Measurements from ENCODE around the gene TBC1D24.

TBC1D24 gene

DNA sequence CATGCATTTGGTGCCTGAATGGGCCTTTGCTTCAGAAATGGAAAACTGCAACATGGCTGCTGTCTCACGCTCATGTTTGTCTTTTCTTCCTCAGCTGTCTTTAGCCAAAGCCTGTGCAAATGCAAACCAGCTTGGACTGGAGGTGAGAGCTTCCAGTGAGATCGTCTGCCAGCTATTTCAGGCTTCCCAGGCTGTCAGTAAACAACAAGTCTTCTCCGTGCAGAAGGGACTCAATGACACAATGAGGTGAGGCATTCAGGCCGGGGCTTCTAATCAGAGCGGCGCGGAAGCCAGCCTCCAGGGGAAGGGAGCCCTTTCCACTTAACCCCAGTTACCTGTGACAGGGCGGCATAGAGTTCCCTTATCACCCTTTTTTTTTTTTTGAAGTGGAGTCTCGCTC, 31.4 kb upstream of the TBC1D24 start:
- Histone ChIP-seq H3K27ac (ENCODE audit: low read depth, low read length, poor library complexity, severe bottlenecking) (no peak overlapping the region), H3K9ac (ENCODE audit: low read length) (no peak overlapping the region)
- TF ChIP-seq EZH2 (IDR thresholded peaks at IDR 0.05; ENCODE audit: borderline replicate concordance, low read length) = no peak
- TF ChIP-seq, protein P1, sequence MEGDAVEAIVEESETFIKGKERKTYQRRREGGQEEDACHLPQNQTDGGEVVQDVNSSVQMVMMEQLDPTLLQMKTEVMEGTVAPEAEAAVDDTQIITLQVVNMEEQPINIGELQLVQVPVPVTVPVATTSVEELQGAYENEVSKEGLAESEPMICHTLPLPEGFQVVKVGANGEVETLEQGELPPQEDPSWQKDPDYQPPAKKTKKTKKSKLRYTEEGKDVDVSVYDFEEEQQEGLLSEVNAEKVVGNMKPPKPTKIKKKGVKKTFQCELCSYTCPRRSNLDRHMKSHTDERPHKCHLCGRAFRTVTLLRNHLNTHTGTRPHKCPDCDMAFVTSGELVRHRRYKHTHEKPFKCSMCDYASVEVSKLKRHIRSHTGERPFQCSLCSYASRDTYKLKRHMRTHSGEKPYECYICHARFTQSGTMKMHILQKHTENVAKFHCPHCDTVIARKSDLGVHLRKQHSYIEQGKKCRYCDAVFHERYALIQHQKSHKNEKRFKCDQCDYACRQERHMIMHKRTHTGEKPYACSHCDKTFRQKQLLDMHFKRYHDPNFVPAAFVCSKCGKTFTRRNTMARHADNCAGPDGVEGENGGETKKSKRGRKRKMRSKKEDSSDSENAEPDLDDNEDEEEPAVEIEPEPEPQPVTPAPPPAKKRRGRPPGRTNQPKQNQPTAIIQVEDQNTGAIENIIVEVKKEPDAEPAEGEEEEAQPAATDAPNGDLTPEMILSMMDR (IDR thresholded peaks at IDR 0.05; ENCODE audit: low read length) = no peak

GRCh38 chr16:2447920-2448583, 26.9 kb upstream of the TBC1D24 start:
- H3K36me3 ChIP-seq (ENCODE audit: insufficient read depth, low read length) = peaks cover 96% of the 10 kb centered on the region

More for the DNA sequence above, 31.4 kb upstream of the TBC1D24 start:
- no peaks in the 10 kb centered on the region for H4K20me1 ChIP-seq (ENCODE audit: insufficient read depth, low read length)
- H3F3A ChIP-seq (ENCODE audit: insufficient read depth, low read length) = no peaks in the 10 kb centered on the region
- no peak overlapping the region for H3K4me2 ChIP-seq (ENCODE audit: low read length)
- H3K79me2 ChIP-seq (ENCODE audit: insufficient read depth, low read length) = no peaks in the 10 kb centered on the region
- peaks cover 82% of the 10 kb centered on the region for H3K36me3 ChIP-seq (ENCODE audit: insufficient read depth, low read length)
- no peaks in the 10 kb centered on the region for H3K4me1 ChIP-seq (ENCODE audit: insufficient read depth, low read length, severe bottlenecking)
- H2AFZ ChIP-seq (ENCODE audit: low read length) = no peak overlapping the region
- no peaks in the 10 kb centered on the region for H3K9me3 ChIP-seq (ENCODE audit: low read length)
- H3K27me3 ChIP-seq (ENCODE audit: insufficient read depth, low read length) = no peaks in the 10 kb centered on the region
- no peaks in the 10 kb centered on the region for H3K9me2 ChIP-seq (ENCODE audit: low read depth, low read length)
- no peak overlapping the region for H3K4me3 ChIP-seq (ENCODE audit: low read depth, low read length, poor library complexity, severe bottlenecking)

DNA sequence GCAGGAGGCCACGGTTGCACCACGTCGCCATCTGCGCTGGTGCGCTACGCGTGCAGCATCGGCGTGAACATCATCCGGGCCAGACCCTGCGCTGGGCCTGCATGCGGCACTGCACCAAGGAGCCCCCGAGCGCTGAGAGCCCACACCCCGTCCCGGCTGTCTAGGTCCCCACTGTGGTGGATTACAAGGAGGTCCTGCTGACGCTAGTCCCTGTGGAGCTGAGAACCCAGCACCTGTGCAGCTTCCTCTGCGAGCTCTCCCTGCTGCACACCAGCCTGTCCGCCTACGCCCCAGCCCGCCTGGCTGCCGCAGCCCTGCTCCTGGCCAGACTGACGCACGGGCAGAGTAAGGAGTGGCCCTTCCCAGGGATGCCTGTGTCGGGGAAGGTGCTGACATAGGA, 25.8 kb upstream of the TBC1D24 start:
- H3K4me1 ChIP-seq (ENCODE audit: insufficient read depth, low read length, severe bottlenecking) = no peaks in the 10 kb centered on the region
- no peaks in the 10 kb centered on the region for H4K20me1 ChIP-seq (ENCODE audit: insufficient read depth, low read length)
- H3K36me3 ChIP-seq (ENCODE audit: insufficient read depth, low read length) = peaks cover 97% of the 10 kb centered on the region

More at GRCh38 chr16:2447920-2448583, 26.9 kb upstream of the TBC1D24 start:
- no peaks in the 10 kb centered on the region for H3K9me2 ChIP-seq (ENCODE audit: low read depth, low read length)
- no peaks in the 10 kb centered on the region for H3K27me3 ChIP-seq (ENCODE audit: insufficient read depth, low read length)
- H2AFZ ChIP-seq (ENCODE audit: low read length) = no peak overlapping the region
- TF ChIP-seq, protein P1 (IDR thresholded peaks at IDR 0.05; ENCODE audit: low read length) = no peak
- TF ChIP-seq EZH2 (IDR thresholded peaks at IDR 0.05; ENCODE audit: borderline replicate concordance, low read length) = no peak
- H3K4me1 ChIP-seq (ENCODE audit: insufficient read depth, low read length, severe bottlenecking) = no peaks in the 10 kb centered on the region
- H3K27ac ChIP-seq (ENCODE audit: low read depth, low read length, poor library complexity, severe bottlenecking) = no peak overlapping the region
- H3K9me3 ChIP-seq (ENCODE audit: low read length) = no peaks in the 10 kb centered on the region
- no peak overlapping the region for H3K4me3 ChIP-seq (ENCODE audit: low read depth, low read length, poor library complexity, severe bottlenecking)
- no peaks in the 10 kb centered on the region for H4K20me1 ChIP-seq (ENCODE audit: insufficient read depth, low read length)
- no peak overlapping the region for H3K4me2 ChIP-seq (ENCODE audit: low read length)
- no peaks in the 10 kb centered on the region for H3K79me2 ChIP-seq (ENCODE audit: insufficient read depth, low read length)
- no peaks in the 10 kb centered on the region for H3F3A ChIP-seq (ENCODE audit: insufficient read depth, low read length)
- no peak overlapping the region for H3K9ac ChIP-seq (ENCODE audit: low read length)

More for the DNA sequence above, 25.8 kb upstream of the TBC1D24 start:
- no peak overlapping the region for H3K4me3 ChIP-seq (ENCODE audit: low read depth, low read length, poor library complexity, severe bottlenecking)
- H3K27me3 ChIP-seq (ENCODE audit: insufficient read depth, low read length) = no peaks in the 10 kb centered on the region
- no peaks in the 10 kb centered on the region for H3K9me2 ChIP-seq (ENCODE audit: low read depth, low read length)
- no peak for TF ChIP-seq EZH2 (IDR thresholded peaks at IDR 0.05; ENCODE audit: borderline replicate concordance, low read length)
- TF ChIP-seq, protein P1 (IDR thresholded peaks at IDR 0.05; ENCODE audit: low read length) = no peak
- H2AFZ ChIP-seq (ENCODE audit: low read length) = no peak overlapping the region
- no peaks in the 10 kb centered on the region for H3K9me3 ChIP-seq (ENCODE audit: low read length)
- no peaks in the 10 kb centered on the region for H3K79me2 ChIP-seq (ENCODE audit: insufficient read depth, low read length)
- no peak overlapping the region for H3K9ac ChIP-seq (ENCODE audit: low read length)
- no peak overlapping the region for H3K4me2 ChIP-seq (ENCODE audit: low read length)
- no peaks in the 10 kb centered on the region for H3F3A ChIP-seq (ENCODE audit: insufficient read depth, low read length)
- no peak overlapping the region for H3K27ac ChIP-seq (ENCODE audit: low read depth, low read length, poor library complexity, severe bottlenecking)

Data from OCI-LY1 (cell line).